Tibial artery (tissue), 4 donors: ENCODE results near the gene MANEA.
"Not testable (repeated sequence)": the region's sequence is repeated elsewhere in the genome, so short reads cannot be mapped to it uniquely, and the experiment has no call there.

ENCODE experiments used
- DNase-seq, 2 donors: peaks; one replicate each; pipeline ENCODE4 v3.0.0-alpha.2; 2019
- H3K27ac ChIP-seq, 2 donors: fragments of 200-600 bp; sonication (generic) in 1 of 2; 1 replicate in 1 of 2; 2 replicates in 1 of 2; pipeline ENCODE4 v1.5.1; 2018 to 2019; ENCODE audit warnings: mild to moderate bottlenecking in 1 of 2
- H3K27me3 ChIP-seq, 2 donors: fragments of 200-600 bp; sonication (generic) in 1 of 2; one replicate each; pipeline versions ENCODE4 v1.5.1 to v1.6.0; 2016 to 2019
- H3K36me3 ChIP-seq, 3 donors: fragments of 200-600 bp; sonication (generic) in 2 of 3; one replicate each; pipeline ENCODE4 v1.5.1; 2016 to 2019; ENCODE audit warnings: mild to moderate bottlenecking in 2 of 3
- H3K4me1 ChIP-seq, 4 donors: fragments of 200-600 bp; sonication (generic) in 2 of 4; 1 replicate in 3 of 4; 2 replicates in 1 of 4; pipeline ENCODE4 v1.5.1; 2016 to 2019
- H3K4me3 ChIP-seq, 2 donors: fragments of 200-600 bp; sonication (generic) in 1 of 2; 1 replicate in 1 of 2; 2 replicates in 1 of 2; pipeline ENCODE4 v1.5.1; 2018 to 2019; ENCODE audit warnings: mild to moderate bottlenecking in 2 of 2
- H3K9me3 ChIP-seq, 3 donors: fragments of 200-600 bp; sonication (generic) in 1 of 3; one replicate each; pipeline ENCODE4 v1.5.1; 2016 to 2019
- intact Hi-C: fragments of 100-400 bp; cut with DNase I; formaldehyde crosslinking; loops from one replicate; pipeline ENCODE4 v1.15.0; 2023; ENCODE audit warnings: low total_unique reads
- TF ChIP-seq, protein P1 (sequence below), 2 experiments: fragments of 200-600 bp in 1 of 2; fragments of 450-650 bp in 1 of 2; IDR thresholded peaks; one replicate each; pipeline ENCODE4 v1.5.1; 2017 to 2019; ENCODE audit warnings: antibody characterized with exemption in 2 of 2, mild to moderate bottlenecking in 1 of 2, moderate library complexity in 1 of 2

Gene MANEA

DNA sequence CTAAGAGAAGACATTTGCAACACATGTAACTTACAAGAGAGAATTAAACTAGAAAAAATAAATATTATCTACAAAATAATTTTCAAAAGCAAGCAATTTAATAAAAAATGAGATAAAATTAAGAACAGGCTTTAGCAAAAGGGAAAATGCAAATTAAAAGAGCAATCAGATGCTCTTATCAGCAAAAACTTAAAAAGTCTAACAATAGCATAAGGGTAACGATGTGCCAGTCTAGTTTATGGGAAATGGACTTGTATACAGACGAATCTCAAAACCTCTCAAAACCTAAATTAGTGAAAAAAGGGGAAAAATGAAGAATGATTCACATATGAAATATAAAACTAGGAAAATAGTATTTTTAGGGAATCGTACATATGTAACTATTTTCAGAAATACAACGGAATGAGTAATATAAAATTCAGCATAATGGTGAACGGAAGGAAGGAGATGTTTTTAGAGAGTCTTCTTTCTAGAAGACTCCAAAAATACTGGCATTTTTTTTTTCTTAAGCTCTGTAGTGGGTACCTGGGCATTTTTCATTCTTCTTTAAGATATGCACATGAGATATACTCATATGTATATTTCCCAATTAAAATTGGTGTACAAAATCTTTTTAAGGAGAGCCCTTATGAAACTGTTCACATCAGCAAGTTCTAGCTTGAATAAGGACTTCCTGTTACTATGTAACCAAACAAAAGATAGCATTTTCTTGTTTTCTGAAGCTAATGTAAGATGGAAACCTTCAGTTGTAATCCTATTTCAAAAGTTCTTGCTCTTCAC lies 927 bp upstream of the MANEA start:
- H3K27me3 ChIP-seq, result no peaks in the 10 kb centered on the region
- DNase-seq, result no peak
- peak overlapping the region; percentile 67 to 79 for H3K4me3 ChIP-seq
- no peaks in the 10 kb centered on the region for H3K36me3 ChIP-seq
- peak overlapping the region; percentile 93 to 96 for H3K27ac ChIP-seq
- no peaks in the 10 kb centered on the region for H3K9me3 ChIP-seq
- peaks cover 0 to 39% (median 5%) of the 10 kb centered on the region in 4 donors for H3K4me1 ChIP-seq
- intact Hi-C loops, result no loop called here
- TF ChIP-seq, protein P1, sequence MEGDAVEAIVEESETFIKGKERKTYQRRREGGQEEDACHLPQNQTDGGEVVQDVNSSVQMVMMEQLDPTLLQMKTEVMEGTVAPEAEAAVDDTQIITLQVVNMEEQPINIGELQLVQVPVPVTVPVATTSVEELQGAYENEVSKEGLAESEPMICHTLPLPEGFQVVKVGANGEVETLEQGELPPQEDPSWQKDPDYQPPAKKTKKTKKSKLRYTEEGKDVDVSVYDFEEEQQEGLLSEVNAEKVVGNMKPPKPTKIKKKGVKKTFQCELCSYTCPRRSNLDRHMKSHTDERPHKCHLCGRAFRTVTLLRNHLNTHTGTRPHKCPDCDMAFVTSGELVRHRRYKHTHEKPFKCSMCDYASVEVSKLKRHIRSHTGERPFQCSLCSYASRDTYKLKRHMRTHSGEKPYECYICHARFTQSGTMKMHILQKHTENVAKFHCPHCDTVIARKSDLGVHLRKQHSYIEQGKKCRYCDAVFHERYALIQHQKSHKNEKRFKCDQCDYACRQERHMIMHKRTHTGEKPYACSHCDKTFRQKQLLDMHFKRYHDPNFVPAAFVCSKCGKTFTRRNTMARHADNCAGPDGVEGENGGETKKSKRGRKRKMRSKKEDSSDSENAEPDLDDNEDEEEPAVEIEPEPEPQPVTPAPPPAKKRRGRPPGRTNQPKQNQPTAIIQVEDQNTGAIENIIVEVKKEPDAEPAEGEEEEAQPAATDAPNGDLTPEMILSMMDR (IDR thresholded peaks at IDR 0.05), result no peak

DNA sequence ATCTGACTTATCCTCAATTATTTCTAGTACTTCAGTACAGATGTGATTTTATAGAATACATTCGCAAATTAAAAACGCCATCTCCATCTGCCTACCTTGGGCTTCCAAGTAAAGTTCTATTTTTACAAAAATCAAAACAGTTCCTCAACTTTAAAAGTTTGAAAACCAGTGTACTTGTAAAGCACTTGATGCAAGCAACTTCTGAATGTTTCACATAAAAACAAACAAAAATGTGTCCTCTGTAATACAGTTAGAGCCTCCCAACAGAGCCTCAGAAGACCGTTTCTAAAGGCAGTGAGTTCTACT lies 384 bp upstream of the MANEA start:
- Histone ChIP-seq H3K27ac (peak overlapping the region; percentile 93 to 96), H3K4me1 (peaks cover 0 to 39% (median 5%) of the 10 kb centered on the region in 4 donors), H3K9me3 (no peaks in the 10 kb centered on the region), H3K36me3 (no peaks in the 10 kb centered on the region), H3K4me3 (peak overlapping the region; percentile 67 to 79), H3K27me3 (no peaks in the 10 kb centered on the region)
- TF ChIP-seq, protein P1 (IDR thresholded peaks at IDR 0.05), result no peak
- intact Hi-C loops, result no loop called here
- no peak for DNase-seq

DNA sequence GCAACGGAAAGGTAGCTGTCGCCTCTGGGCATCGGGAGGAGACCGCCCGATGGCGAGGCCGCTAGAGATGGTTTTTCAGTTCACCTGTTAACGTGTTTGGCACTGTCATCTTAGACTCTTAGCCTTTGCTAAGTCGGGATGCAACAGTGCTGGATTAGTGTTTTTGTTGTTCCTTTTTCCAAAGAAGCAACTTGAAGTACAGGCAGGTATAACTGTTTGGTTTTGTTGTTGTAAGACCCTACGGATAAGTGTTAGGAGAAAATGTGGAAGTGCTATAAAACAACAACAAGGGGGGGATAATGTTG lies 723 bp downstream of the MANEA start:
- TF ChIP-seq, protein P1 (IDR thresholded peaks at IDR 0.05), result no peak
- DNase-seq, result no peak
- Histone ChIP-seq H3K4me1 (peaks cover 0 to 39% (median 5%) of the 10 kb centered on the region in 4 donors), H3K36me3 (no peaks in the 10 kb centered on the region), H3K4me3 (peak overlapping the region; percentile 67 to 79), H3K27ac (peak overlapping the region; percentile 93 to 96), H3K9me3 (no peaks in the 10 kb centered on the region), H3K27me3 (no peaks in the 10 kb centered on the region)
- intact Hi-C loops, result no loop called here

DNA sequence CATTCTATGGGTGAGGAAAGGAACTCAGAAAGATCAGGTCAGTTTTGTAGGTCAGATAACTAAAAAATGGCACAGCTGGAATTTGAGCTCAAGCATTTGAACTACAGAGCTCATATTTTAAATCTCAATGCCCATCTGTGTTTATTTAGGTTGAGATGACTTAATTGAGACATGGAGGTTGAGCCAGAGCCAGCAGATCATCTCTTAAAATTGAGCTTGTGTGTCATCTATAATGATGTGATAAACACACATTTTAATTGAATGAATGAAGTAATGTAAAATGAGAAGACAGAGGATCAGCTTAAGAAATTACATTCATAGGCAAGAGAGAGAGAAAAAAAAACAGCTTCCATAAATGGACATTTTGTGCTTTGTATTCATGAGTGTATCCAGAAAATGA lies 3.7 kb downstream of the MANEA start:
- intact Hi-C loops, result no loop called here
- TF ChIP-seq, protein P1 (IDR thresholded peaks at IDR 0.05), result no peak

DNA sequence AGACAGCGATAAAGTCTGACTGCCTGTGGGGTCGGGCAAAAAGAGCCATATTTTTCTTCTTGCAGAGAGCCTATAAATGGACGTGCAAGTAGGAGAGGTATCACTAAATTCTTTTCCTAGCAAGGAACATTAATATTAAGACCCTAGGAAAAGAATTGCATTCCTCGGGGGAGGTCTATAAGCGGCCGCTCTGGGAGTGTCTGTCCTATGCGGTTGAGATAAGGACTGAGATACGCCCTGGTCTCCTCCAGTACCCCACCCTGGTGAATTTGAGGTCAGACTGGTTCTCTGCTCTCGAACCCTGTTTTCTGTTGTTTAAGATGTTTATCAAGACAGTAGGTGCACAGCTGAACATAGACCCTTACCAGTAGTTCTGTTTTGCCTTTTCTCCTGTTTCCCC lies 6.9 kb downstream of the MANEA start:
- H3K27me3 ChIP-seq, H3K9me3 ChIP-seq, H3K36me3 ChIP-seq, DNase-seq, intact Hi-C loops, H3K4me3 ChIP-seq, H3K27ac ChIP-seq: not testable (repeated sequence)
- peaks cover 0 to 12% (median under 1%) of the 10 kb centered on the region in 4 donors for H3K4me1 ChIP-seq

More for the DNA sequence above, 3.7 kb downstream of the MANEA start:
- DNase-seq, result no peak
- no peak overlapping the region for H3K4me3 ChIP-seq
- no peaks in the 10 kb centered on the region for H3K36me3 ChIP-seq
- no peak overlapping the region for H3K27ac ChIP-seq
- H3K27me3 ChIP-seq, result no peaks in the 10 kb centered on the region
- peaks cover 0 to 19% (median 5%) of the 10 kb centered on the region in 4 donors for H3K4me1 ChIP-seq
- peaks cover 0 to 9% (median 0%) of the 10 kb centered on the region in 3 donors for H3K9me3 ChIP-seq

DNA sequence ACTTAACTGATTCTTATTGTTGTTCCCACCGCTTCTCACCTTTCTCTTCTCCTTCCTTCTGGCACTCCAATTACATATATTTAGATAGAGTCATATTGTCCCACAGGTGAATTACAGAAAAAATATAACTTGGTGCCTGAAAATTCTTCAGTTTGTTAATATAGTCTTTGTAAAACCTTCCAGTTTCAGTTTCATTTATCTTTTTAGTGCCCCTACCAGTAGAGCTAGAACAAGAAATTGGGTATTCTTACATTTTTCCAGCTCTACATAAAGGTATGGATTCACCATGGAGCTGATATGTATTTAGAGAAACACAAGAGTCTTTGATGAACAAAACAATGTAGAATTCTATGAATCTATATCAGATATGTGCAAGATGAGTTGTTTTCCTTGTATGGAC lies 10.7 kb downstream of the MANEA start:
- H3K4me3 ChIP-seq, result no peak overlapping the region
- peaks cover 0 to 4% (median 3%) of the 10 kb centered on the region in 3 donors for H3K36me3 ChIP-seq
- intact Hi-C loops, result no loop called here
- peaks cover 0 to 7% (median 0%) of the 10 kb centered on the region in 4 donors for H3K4me1 ChIP-seq
- DNase-seq, result no peak
- H3K27ac ChIP-seq, result no peak overlapping the region
- H3K27me3 ChIP-seq, result no peaks in the 10 kb centered on the region
- peaks cover 0 to 9% (median 0%) of the 10 kb centered on the region in 3 donors for H3K9me3 ChIP-seq
- TF ChIP-seq, protein P1 (IDR thresholded peaks at IDR 0.05), result no peak
